Measurements from ENCODE around the gene TMEM182. TPM values are rescaled to one million over a fixed set of nuclear protein-coding genes. Genes with fewer than 3 reads are reported as not detected.

The TMEM182 gene
- total RNA-seq, 1 experiment from 2014 or later, result 1.8 TPM

- in situ Hi-C loops (cut with HindIII; ENCODE audit: low sequenced_read_pairs), result no loop called here
- peak; percentile 60 for DNase-seq (ENCODE audit: low spot score)
These were observed 3.4 kb upstream of the TMEM182 start for GRCh38 chr2:102758439-102758838.

GRCh38 chr2:102764083-102764482, 2.3 kb downstream of the TMEM182 start:
- in situ Hi-C loops (cut with HindIII; ENCODE audit: low sequenced_read_pairs), result no loop called here
- DNase-seq (ENCODE audit: low spot score), result no peak

DNA sequence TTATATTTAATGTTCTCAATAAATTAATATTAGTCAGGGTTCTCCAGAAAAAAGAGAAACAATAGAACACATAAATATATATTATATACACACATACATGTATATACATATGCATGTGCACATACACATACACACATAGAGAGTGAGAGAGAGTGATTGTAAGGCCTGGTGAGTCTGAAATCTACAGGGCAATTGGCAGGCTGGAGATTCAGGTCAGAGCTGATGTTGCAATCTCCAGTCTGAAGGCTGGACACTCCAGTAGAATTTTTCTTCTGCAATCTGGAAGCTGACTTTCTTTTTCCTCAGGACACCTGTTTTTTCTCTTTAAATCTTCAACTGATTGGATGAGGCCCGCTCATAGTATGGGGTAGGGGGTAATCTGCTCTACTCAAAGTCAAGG, 3.2 kb downstream of the TMEM182 start:
- no peak for DNase-seq (ENCODE audit: low spot score)
- in situ Hi-C loops (cut with HindIII; ENCODE audit: low sequenced_read_pairs), result no loop called here

GRCh38 chr2:102768253-102768652, 6.4 kb downstream of the TMEM182 start:
- DNase-seq (ENCODE audit: low spot score), result no peak
- in situ Hi-C loops (cut with HindIII; ENCODE audit: low sequenced_read_pairs), result no loop called here

DNA sequence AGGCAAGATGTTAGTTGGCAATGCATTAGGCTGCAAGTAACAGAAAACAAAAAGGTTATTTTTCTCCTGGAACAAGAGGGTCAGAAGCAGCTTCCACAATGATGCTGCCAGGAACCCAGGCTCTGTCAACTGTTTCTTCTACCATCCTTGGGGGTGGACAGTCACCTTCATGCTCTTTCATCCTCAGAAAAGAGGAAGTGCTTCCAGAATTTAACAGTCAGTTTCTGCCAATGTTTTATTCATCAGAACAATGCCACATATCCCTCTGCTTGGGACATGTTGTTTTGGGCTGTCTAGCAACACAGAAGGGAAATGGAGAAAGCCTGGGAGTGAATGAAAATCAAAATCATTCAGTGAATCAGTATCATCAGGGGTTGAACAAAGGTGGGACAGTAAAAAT, 7.1 kb downstream of the TMEM182 start:
- no peak for DNase-seq (ENCODE audit: low spot score)
- in situ Hi-C loops (cut with HindIII; ENCODE audit: low sequenced_read_pairs), result no loop called here

DNA sequence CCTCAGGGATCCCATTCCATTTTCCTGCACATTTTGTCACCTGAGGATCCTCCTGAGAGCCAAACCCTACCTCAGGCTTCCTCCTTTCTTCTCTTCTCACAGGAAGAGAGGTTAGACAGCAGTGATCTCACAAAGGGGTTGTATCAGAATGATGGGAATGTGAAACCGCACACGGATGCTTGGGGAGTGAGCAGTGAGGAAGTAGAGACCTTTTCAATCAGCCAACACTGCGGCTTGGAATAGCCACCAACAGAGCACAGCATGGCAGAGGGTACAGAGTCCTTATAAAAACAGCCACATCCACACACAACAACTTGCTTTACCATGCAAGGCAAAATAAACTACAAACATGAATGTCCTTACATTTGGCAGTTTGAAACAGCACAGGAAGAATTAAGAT, 8.7 kb downstream of the TMEM182 start:
- in situ Hi-C loops (cut with HindIII; ENCODE audit: low sequenced_read_pairs), result no loop called here
- no peak for DNase-seq (ENCODE audit: low spot score)

DNA sequence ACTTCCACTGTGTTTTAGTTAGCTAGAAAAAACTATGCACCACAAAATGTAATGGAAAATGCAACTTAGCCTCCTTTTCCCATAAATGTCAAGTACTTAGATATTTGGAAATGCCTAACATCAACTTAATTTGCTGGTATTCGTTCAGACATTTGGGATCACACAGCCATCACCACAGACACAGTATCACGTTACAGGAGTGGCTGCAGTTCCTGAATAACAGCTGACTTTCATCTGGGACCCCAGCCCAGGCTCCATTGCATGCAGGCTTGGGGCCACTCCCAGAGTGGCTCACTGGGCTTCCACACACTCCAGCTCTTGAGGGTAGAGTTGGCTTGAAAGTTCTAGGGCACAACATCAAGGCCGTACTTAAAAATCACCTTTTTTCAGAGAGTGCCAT, 9.3 kb downstream of the TMEM182 start:
- no peak for DNase-seq (ENCODE audit: low spot score)

GRCh38 chr2:102772659-102773058, 10.8 kb downstream of the TMEM182 start:
- DNase-seq (ENCODE audit: low spot score), result no peak
- in situ Hi-C loops (cut with HindIII; ENCODE audit: low sequenced_read_pairs), result no loop called here

More for the DNA sequence above, 9.3 kb downstream of the TMEM182 start:
- in situ Hi-C loops (cut with HindIII; ENCODE audit: low sequenced_read_pairs), result no loop called here

DNA sequence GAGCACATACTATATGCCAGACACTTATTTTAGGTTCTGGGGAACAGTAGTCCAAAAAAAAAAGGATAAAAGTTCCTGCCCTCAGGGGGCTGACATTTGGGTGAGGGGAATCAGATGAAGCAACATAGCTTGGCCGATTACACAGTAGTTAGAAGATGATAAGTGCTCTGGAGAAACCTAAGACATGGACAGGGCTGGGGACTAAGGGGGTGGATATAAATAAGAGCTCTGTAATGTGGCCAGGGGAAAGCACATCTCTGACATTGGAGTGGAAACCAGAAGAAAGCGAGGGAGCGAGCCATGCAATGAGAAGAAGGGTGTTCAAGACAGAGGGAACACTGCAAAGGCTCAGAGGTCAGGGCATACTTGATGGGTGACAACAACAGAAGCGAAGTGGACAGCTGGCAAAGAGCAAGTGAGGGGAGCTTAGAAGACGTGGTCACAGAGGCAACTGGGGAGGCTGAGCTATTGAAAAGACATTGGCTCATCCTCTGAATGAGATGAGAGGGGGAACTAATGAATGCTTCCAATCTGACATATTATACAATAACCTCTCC, 11.4 kb downstream of the TMEM182 start:
- DNase-seq (ENCODE audit: low spot score), result no peak
- in situ Hi-C loops (cut with HindIII; ENCODE audit: low sequenced_read_pairs), result no loop called here

DNA sequence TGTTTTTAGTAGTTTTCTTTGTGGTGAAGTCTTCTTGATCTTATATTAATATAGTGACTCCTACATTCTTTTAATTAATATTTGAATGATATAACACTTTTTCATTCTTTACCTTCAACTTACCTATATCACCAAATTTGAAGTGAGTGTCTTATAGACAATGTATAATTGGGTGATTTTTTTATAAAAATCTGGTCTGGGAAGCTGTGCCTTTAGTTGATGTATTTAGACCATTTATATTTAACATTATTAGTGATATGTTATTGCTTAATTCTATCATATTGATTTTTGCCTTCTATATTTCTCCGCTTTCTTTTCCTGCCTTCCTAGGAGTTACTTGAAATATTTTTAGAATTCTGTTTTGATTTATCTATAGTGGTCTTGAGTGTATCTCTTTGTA, 16.4 kb downstream of the TMEM182 start:
- in situ Hi-C loops (cut with HindIII; ENCODE audit: low sequenced_read_pairs), result no loop called here
- no peak for DNase-seq (ENCODE audit: low spot score)

GRCh38 chr2:102780467-102780866, 18.6 kb downstream of the TMEM182 start:
- in situ Hi-C loops (cut with HindIII; ENCODE audit: low sequenced_read_pairs), result no loop called here
- DNase-seq (ENCODE audit: low spot score), result no peak

DNA sequence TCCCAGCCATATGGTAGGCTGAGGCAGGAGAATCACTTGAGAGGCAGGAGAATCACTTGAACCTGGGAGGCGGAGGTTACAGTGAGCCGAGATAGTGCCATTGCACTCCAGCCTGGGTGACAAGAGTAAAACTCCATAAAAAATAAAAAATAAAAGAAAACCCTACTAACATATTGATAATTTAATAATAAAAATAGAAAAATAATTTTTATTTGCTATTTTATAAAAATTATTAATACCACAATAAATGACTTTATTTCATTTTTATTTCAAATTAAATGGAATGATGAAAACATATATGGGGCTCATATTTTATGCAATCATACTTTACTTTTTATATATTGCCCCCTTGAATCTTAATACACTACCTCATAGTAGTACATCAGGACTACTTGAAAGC, 20.4 kb downstream of the TMEM182 start:
- in situ Hi-C loops (cut with HindIII; ENCODE audit: low sequenced_read_pairs), result no loop called here
- no peak for DNase-seq (ENCODE audit: low spot score)

GRCh38 chr2:102782933-102783332, 21.1 kb downstream of the TMEM182 start:
- in situ Hi-C loops (cut with HindIII; ENCODE audit: low sequenced_read_pairs), result no loop called here
- no peak for DNase-seq (ENCODE audit: low spot score)

DNA sequence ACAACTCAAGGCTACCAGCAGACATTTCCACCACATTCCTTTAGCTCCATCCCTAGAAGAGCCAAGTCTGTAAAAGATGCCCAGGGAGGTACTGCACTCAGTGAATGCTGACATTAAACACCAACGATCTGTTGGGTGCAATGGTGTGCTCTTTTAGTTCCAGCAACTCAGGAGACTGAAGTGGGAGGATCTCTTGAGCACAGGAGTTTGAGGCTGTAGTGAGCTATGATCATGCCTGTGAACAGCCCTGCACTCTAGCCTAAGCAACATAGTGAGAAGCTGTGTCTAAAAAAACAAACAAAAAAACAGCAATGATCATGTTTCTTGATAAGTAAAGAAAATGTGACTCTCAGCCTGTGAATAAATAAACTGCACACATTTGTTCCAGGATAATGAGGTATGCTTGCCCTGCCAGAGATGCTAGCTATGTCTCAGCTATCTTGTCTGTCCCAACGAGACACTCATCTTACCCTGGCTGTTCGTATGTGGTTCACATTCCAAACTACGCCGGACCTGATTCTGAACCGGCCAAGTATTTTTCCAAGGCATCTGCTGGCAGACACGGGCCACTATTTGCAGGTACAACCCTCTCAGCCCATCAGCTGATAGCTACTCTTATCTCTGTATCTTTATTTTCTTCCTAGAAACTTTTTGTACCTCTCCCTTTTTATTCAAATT, 21.8 kb downstream of the TMEM182 start:
- peak; percentile 70 for DNase-seq (ENCODE audit: low spot score)
- in situ Hi-C loops (cut with HindIII; ENCODE audit: low sequenced_read_pairs), result no loop called here

- in situ Hi-C loops (cut with HindIII; ENCODE audit: low sequenced_read_pairs), result no loop called here
- no peak for DNase-seq (ENCODE audit: low spot score)
These were observed 23.1 kb downstream of the TMEM182 start for GRCh38 chr2:102784940-102785339.

DNA sequence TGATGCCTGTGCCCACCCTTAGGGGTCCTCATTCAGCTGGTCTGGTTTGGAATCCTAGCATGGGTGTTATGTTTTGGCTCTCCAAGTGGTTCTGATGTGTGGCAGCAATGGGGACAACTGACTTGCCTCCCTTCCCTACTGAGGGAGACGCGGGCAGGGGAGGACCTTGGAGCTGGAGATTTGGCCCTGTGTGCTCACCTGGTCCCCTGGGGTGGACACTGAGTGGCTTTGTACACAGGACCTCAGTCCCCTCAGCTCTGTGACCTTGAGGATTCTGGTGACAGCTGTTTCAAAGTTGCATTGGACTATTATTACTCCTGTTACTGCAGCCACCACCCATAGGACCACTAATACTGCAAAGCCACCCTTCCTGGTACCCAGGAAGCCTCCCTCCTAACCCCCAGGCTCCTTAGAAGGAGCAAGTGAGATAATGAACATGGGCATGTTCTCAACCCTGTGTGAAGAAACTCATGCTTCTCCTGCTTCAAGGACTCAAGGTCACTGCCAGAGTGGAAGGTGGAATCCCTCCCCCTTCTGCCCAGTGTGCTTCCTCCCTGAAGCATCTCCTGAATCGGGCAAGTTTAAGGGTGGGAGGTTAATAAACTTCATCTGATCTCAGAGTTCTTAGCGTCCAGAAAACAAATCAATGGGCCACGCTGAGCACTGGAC, 26.5 kb downstream of the TMEM182 start:
- in situ Hi-C loops (cut with HindIII; ENCODE audit: low sequenced_read_pairs), result no loop called here
- DNase-seq (ENCODE audit: low spot score), result no peak

GRCh38 chr2:102788885-102789260, 27.0 kb downstream of the TMEM182 start:
- peak; percentile 98 for DNase-seq (ENCODE audit: low spot score)
- in situ Hi-C loops (cut with HindIII; ENCODE audit: low sequenced_read_pairs), result no loop called here

- peak; percentile 66 for DNase-seq (ENCODE audit: low spot score)
- in situ Hi-C loops (cut with HindIII; ENCODE audit: low sequenced_read_pairs), result no loop called here
These were observed 27.7 kb downstream of the TMEM182 start for GRCh38 chr2:102789349-102790090.

DNA sequence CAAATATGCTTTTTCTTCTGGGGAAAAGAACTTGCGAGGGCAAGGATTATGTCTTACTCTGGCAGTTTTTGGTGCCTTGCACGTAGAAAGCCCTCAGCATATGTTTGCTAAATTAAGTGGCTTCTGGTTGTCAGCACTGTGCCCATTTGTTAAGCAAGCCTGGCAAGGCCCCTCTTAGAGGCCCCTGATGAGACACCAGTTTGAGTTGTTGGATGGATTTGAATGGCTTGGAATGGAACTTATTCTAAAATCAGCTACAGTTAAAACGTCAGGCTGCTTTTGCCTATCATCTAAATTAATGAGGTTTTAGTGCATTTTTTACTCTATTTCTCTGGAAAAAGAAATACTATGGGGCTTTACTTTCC, 28.2 kb downstream of the TMEM182 start:
- in situ Hi-C loops (cut with HindIII; ENCODE audit: low sequenced_read_pairs), result no loop called here
- DNase-seq (ENCODE audit: low spot score), result peak; percentile 84

- in situ Hi-C loops (cut with HindIII; ENCODE audit: low sequenced_read_pairs), result no loop called here
- peak; percentile 75 for DNase-seq (ENCODE audit: low spot score)
These were observed 30.9 kb downstream of the TMEM182 start for GRCh38 chr2:102792568-102793208.
